G401.6 (cell line): Measurements from ENCODE around the gene HLA-F.

Experiments used
- FAIRE-seq: peaks from 2 replicates; lab custom pipeline; 2012; peaks lifted over from hg19 to GRCh38; lab: Jason Lieb, UNC

The HLA-F gene

DNA sequence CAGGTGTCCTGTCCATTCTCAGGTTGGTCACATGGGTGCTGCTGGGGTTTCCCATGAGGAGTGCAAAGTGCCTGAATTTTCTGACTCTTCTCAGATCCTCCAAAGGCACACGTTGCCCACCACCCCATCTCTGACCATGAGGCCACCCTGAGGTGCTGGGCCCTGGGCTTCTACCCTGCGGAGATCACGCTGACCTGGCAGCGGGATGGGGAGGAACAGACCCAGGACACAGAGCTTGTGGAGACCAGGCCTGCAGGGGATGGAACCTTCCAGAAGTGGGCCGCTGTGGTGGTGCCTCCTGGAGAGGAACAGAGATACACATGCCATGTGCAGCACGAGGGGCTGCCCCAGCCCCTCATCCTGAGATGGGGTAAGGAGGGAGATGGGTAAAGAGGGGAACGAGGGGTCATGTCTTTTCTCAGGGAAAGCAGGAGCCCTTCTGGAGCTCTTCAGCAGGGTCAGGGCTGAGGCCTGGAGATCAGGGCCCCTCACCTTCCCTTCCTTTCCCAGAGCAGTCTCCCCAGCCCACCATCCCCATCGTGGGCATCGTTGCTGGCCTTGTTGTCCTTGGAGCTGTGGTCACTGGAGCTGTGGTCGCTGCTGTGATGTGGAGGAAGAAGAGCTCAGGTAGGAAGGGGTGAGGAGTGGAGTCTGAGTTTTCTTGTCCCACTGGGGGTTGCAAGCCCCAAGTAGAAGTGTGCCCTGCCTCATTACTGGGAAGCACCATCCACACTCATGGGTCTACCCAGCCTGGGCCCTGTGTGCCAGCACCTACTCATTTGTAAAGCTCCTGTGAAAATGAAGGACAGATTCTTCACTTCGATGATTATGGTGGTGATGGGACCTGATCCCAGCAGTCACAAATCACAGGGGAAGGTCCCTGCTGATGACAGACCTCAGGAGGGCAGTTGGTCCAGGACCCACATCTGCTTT, 2.0 kb downstream of the HLA-F start:
- FAIRE-seq: no peak

- no peak for FAIRE-seq
Measured at GRCh38 chr6:29726001-29726400, 2.8 kb downstream of the HLA-F start.

GRCh38 chr6:29726571-29727194, 3.4 kb downstream of the HLA-F start:
- FAIRE-seq: no peak

GRCh38 chr6:29727637-29728036, 4.4 kb downstream of the HLA-F start:
- FAIRE-seq: no peak

DNA sequence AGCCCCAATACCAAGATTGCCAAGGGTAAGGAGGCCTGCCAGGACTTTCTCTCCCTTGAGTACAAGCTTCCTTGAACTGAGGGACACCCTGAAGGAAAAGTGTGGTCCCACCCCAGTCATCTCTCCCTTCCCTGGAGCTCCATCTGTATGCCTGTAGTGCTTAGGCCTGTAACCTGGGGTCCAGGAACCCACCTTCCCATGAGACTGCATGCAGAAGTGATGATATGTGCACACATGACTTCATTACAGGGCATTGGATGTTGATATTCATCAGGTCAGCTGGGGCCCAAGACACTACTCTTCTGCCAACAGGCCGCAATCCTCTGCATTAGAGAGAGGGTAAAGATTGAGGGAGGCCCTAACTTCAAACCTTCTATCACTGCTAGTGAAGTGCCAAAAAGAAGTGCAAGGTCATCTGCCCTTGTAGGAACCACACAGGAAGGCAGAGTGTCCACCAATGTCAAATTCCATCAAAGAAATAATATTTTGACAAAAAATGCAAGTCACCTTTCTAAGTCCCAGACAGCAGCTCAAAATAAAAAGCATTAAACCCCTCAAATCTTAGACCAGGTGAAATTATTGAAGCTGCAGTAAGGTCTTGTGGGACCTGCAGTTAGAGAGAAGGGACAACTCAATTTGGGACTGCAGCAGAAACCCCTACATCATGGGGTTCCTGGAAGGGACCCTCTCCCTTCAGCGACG, 5.1 kb downstream of the HLA-F start:
- no peak for FAIRE-seq

DNA sequence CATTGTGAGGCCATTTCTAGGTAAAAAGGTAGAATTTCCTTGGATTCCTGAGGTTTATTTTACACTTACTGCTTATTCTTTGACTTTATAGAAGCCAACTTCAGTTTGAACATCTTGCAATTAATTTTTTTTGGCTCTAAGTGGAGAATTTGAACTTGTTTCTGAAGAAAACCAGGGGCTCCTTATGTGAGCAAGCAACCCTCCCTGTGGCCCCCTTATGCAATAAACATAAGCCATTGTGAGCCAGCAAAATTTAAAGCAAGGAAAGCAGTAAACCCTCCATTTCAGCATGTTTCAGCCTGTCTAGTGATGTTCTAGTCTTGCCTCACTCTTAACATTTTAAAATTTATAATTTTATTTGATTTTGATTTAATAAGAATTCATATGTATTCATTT, 5.6 kb downstream of the HLA-F start:
- no peak for FAIRE-seq

DNA sequence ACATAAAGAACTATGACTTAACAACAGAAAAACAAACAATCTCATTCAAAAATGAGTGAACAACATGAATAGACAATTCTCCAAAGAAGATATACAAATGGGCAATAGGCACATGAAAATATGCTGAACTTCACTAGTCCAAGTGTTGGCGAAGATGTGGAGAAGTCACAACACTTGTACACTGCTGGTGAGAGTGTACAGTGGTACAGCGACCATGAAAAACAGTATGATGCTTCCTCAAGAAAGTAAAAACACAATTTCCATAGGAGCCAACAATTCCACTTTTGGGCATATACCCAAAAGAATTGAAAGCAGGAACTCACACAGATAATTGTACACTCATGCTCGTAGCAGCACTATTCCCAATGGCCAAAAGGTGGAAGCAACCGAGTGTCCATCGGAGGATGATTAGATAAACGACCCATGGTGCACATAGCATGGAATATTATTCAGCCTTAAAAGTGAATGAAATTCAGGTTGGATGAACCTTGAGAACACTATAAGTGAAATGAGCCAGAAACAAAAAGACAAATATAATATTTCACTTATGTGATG, 6.6 kb downstream of the HLA-F start:
- FAIRE-seq: no peak

GRCh38 chr6:29730575-29731126, 7.4 kb downstream of the HLA-F start:
- no peak for FAIRE-seq

DNA sequence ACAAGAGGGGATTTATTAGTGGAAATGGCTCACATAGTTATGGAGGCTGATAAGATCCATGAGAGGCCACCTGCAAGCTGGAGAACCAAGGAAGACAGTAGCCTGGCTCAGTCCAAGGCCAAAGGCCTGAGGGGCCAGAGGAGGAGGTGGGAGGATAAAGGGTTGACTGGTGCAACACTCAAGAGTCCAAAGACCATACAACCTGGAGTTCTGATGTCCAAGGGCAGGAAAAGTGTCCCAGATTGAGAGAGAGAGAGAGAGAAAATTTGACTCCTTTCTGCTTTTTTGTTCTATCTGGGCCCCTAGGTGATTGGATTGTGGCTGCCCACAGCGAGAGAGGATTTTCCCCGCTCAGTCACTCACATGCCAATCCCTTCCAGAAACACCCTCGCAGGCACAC, 8.0 kb downstream of the HLA-F start:
- no peak for FAIRE-seq

DNA sequence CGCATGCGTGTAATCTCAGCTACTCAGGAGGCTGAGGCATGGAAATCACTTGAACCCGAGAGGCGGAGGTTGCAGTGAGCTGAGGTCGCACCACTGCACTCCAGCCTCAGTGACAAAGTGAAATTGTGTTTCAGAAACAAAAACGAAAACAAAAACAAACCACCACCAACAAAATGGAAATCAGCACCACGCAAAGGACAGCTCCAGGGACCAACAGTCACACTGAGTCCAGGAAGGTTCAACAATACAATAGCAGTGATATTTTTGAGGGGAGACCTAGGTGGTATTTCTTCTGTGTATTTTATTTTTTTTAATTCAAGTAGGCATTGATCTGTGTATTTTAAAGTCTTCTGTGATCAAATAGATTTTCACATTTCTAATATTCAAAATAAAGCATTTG, 9.8 kb downstream of the HLA-F start:
- no peak for FAIRE-seq

- FAIRE-seq: no peak
Measured at GRCh38 chr6:29734046-29735018, 11.1 kb downstream of the HLA-F start.

GRCh38 chr6:29736563-29736962, 13.3 kb downstream of the HLA-F start:
- FAIRE-seq: no peak

- FAIRE-seq: no peak
Measured at GRCh38 chr6:29737707-29738630, 14.7 kb downstream of the HLA-F start.

DNA sequence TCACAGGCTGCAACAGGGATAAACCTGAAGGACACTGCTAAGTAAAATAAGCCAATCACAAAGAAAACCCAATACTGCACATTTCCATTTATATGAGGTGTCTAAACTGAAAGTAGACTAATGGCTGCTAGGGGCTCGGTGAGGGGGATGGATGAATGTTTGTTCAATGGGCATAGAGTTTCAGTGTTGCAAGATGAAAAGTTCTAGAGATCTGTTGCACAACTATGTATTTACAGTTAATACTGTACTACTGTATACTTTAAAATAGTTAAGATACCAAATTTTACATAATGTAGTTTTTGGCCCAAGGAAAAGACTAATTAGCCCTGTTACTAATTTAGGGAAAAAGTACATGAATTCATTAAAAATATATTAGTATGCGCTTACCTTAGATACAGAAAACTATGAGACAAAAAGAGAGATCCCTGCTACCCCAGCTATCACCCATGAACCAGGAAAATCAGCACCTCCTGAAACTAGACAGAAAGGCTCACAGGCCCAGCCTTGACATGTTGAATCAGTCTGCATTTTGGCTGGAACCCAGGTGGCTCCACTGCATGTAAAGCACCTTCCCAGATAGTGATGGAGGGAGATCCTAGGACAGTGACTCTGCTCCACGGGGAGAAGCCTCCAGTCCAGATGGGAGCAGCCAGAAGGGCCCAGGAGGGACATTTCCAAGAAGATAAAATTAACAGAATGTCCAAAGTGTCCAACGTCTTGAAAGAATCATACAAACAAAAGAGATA, 16.1 kb downstream of the HLA-F start:
- no peak for FAIRE-seq

- FAIRE-seq: no peak
Measured at GRCh38 chr6:29739882-29740261, 16.6 kb downstream of the HLA-F start.

GRCh38 chr6:29741592-29741991, 18.4 kb downstream of the HLA-F start:
- FAIRE-seq: no peak

GRCh38 chr6:29742127-29742526, 18.9 kb downstream of the HLA-F start:
- FAIRE-seq: no peak

GRCh38 chr6:29743025-29743424, 19.8 kb downstream of the HLA-F start:
- FAIRE-seq: no peak

- no peak for FAIRE-seq
Measured at GRCh38 chr6:29743568-29743967, 20.3 kb downstream of the HLA-F start.

DNA sequence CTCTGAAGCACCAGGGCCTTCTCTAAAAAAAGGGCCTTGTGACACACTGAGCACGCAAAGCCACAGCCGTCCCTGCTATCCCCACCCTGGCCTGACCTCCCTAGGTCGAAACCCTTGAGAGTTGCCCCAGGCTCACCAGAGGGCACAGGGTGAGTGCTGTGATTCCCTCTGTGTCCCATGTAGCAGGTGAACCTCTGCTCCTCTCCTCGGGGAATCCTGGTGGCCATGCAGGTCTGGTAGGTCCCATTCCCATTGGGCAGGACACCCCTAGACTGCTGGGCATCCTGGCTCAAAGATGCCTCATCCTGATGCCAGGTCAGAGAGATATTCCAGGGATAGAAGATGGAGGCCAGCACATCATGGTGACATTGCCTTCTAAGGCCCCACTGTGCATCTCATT, 20.9 kb downstream of the HLA-F start:
- no peak for FAIRE-seq
